ENCODE results near the gene TTBK2. TPM values are rescaled to one million over a fixed set of nuclear protein-coding genes. Genes with fewer than 3 reads are reported as not detected.

The TTBK2 gene
- total RNA-seq, 2 experiments from 2014 or later, result 9.9 to 11.9 TPM

DNA sequence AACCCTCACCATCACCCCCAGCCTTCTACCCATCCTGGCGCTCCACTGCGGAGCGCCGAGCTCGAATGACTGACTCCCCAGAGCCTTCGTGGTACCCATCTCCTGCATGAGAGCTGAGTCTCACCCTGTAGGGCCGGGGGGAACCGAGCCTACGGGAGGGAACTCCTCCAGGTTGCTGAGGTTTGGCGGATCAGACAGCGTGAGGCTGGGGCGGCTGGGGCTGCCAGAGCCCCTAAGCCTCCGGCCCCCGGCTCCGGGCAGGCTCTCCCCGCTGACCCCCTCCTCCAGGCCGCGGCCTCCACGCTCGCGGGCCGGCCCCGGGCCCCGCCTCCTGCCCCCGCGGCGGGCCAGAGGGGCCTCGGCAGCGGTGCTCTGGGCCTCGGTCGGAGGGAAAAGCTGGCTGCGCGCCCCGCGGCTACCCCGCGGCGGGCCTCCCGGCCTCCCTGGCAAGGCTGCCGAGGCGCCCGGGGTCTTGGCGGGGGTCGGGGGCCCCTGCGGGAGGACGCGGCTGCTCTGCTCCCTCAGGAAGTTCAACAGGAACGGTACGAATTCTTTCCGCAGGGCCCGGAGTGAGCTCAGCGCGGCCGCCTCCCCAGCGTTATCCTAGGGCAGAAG, 184.3 kb downstream of the TTBK2 start:
- DNase-seq (peak; percentile 15), ATAC-seq (peak; percentile 18)
- H3K4me1 Mint-ChIP-seq (ENCODE audit: low read depth), result peaks cover 15% of the 10 kb centered on the region
- H3K4me3 Mint-ChIP-seq, result peak overlapping the region; percentile 76
- H3K36me3 Mint-ChIP-seq (ENCODE audit: low read depth), result peaks cover 10% of the 10 kb centered on the region
- intact Hi-C loops (cut with micrococcal nuclease), result no loop called here
- CTCF ChIA-PET, result interaction anchor here (1.2 to 3.8 kb wide), 2 partner anchors 65 to 190 kb away, joined by 3 to 17 read pairs; no protein-coding TSS in a partner anchor
- POLR2A ChIA-PET, result interaction anchor here (1.0 to 3.1 kb wide), 6 partner anchors 11 to 246 kb away, joined by 3 to 12 read pairs (median 4); partner anchors contain the start of gene ZNF106
- peak overlapping the region; percentile 61 for H3K27ac Mint-ChIP-seq
- no peaks in the 10 kb centered on the region for H3K27me3 Mint-ChIP-seq
- H3K9me3 Mint-ChIP-seq, result no peaks in the 10 kb centered on the region
- no peak for TF ChIP-seq CTCF (IDR thresholded peaks at IDR 0.05)

- ATAC-seq (no peak), DNase-seq (no peak)
- Mint-ChIP-seq H3K4me1 (ENCODE audit: low read depth) (peaks cover 15% of the 10 kb centered on the region), H3K27ac (peak overlapping the region; percentile 61), H3K4me3 (peak overlapping the region; percentile 76), H3K27me3 (no peaks in the 10 kb centered on the region), H3K36me3 (ENCODE audit: low read depth) (peaks cover 13% of the 10 kb centered on the region), H3K9me3 (no peaks in the 10 kb centered on the region)
- CTCF ChIA-PET, result interaction anchor here (1.2 to 3.8 kb wide), 2 partner anchors 65 to 191 kb away, joined by 3 to 17 read pairs; no protein-coding TSS in a partner anchor
- intact Hi-C loops (cut with micrococcal nuclease), result no loop called here
- POLR2A ChIA-PET, result interaction anchor here (0.6 to 3.1 kb wide), 5 partner anchors 10 to 245 kb away, joined by 3 to 12 read pairs (median 3); partner anchors contain the start of gene ZNF106
- TF ChIP-seq CTCF (IDR thresholded peaks at IDR 0.05), result no peak
Observed at GRCh38 chr15:42735382-42736165, 185.0 kb downstream of the TTBK2 start.

GRCh38 chr15:42734076-42734672, 186.4 kb downstream of the TTBK2 start:
- no peaks in the 10 kb centered on the region for H3K27me3 Mint-ChIP-seq
- H3K9me3 Mint-ChIP-seq, result no peaks in the 10 kb centered on the region
- intact Hi-C loops (cut with micrococcal nuclease), result no loop called here
- DNase-seq (no peak), ATAC-seq (no peak)
- TF ChIP-seq CTCF (IDR thresholded peaks at IDR 0.05), result no peak
- H3K4me1 Mint-ChIP-seq (ENCODE audit: low read depth), result peaks cover 15% of the 10 kb centered on the region
- ChIA-PET CTCF (interaction anchor here (3.8 kb wide), 1 partner anchor 192 kb away, joined by 17 read pairs; no protein-coding TSS in a partner anchor), POLR2A (interaction anchor here (0.8 kb wide), 1 partner anchor 11 kb away, joined by 3 read pairs; no protein-coding TSS in a partner anchor)
- peaks cover 22% of the 10 kb centered on the region for H3K36me3 Mint-ChIP-seq (ENCODE audit: low read depth)
- no peak overlapping the region for H3K27ac Mint-ChIP-seq
- H3K4me3 Mint-ChIP-seq, result no peak overlapping the region

DNA sequence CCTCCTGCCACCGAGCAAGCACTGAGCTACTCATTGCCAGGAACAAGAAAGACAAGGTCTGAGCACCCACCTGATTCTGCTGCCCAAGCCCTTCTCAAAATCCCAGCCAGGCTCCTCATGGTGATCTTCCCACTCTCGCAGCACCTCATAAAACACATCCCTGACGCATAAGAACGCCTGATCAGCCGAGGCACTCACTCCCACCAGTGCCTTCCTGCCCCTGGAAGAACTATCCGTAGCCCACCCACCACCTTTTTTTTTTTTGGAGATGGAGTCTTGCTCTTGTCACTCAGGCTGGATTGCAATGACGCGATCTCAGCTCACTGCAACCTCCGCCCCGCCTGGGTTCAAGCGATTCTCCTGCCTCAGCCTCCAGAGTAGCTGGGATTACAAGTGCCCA, 187.6 kb downstream of the TTBK2 start:
- POLR2A ChIA-PET, result no interaction called here
- H3K27me3 Mint-ChIP-seq, result no peaks in the 10 kb centered on the region
- no peak for ATAC-seq
- H3K36me3 Mint-ChIP-seq (ENCODE audit: low read depth), result peaks cover 26% of the 10 kb centered on the region
- no peak for TF ChIP-seq CTCF (IDR thresholded peaks at IDR 0.05)
- H3K4me1 Mint-ChIP-seq (ENCODE audit: low read depth), result peaks cover 15% of the 10 kb centered on the region
- H3K4me3 Mint-ChIP-seq, result no peak overlapping the region
- H3K9me3 Mint-ChIP-seq, result no peaks in the 10 kb centered on the region
- intact Hi-C loops (cut with micrococcal nuclease), result no loop called here
- H3K27ac Mint-ChIP-seq, result no peak overlapping the region
- CTCF ChIA-PET, result interaction anchor here (0.6 to 1.6 kb wide), 2 partner anchors 190 to 193 kb away, joined by 3 to 4 read pairs; no protein-coding TSS in a partner anchor
- no peak for DNase-seq
